Gastrocnemius medialis (tissue), 4 donors: ENCODE measurements around the gene CMIP.

Source experiments
- POLR2A ChIP-seq, 2 donors: fragments of 450-650 bp; IDR thresholded peaks; one replicate each; pipeline ENCODE4 v1.6.1; 2017; ENCODE audit warnings: antibody characterized with exemption in 2 of 2, mild to moderate bottlenecking in 2 of 2, moderate library complexity in 2 of 2
- TF ChIP-seq, protein P1 (sequence below), 5 experiments: fragments of 450-650 bp in 3 of 5; fragments of 200-600 bp in 2 of 5; sonication (generic) in 2 of 5; IDR thresholded peaks in 4 of 5; conservative IDR thresholded peaks in 1 of 5; 1 replicate in 4 of 5; 2 replicates in 1 of 5; pipeline ENCODE4 v1.5.1; 2016 to 2019; ENCODE audit warnings: antibody characterized with exemption in 5 of 5, mild to moderate bottlenecking in 3 of 5, moderate library complexity in 3 of 5

DNA sequence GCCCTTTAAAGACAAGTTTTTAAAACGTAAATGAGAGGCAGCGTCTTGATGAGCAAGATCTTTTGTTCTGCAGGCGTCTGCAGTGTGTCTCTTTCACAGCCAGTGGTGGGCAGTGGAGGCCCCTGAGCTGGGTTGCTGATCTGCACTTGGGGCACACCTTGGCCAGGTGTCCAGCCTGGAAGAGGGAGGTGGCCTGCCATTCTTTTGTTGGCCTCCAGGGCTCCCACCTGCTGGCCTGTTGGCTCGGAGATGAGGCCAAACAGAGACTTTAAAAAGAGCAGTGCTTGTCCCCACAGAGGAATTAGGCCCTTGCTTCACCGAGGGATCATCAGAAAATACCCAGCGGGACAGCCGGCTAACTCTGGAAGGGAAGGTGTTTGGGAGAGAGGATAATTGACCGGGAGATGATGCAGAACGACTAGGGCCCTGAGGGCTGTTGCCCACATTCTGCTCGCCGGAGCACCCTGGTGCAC is 188.6 kb downstream of the CMIP start:
- TF ChIP-seq, protein P1, sequence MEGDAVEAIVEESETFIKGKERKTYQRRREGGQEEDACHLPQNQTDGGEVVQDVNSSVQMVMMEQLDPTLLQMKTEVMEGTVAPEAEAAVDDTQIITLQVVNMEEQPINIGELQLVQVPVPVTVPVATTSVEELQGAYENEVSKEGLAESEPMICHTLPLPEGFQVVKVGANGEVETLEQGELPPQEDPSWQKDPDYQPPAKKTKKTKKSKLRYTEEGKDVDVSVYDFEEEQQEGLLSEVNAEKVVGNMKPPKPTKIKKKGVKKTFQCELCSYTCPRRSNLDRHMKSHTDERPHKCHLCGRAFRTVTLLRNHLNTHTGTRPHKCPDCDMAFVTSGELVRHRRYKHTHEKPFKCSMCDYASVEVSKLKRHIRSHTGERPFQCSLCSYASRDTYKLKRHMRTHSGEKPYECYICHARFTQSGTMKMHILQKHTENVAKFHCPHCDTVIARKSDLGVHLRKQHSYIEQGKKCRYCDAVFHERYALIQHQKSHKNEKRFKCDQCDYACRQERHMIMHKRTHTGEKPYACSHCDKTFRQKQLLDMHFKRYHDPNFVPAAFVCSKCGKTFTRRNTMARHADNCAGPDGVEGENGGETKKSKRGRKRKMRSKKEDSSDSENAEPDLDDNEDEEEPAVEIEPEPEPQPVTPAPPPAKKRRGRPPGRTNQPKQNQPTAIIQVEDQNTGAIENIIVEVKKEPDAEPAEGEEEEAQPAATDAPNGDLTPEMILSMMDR (IDR thresholded peaks at IDR 0.05 in 4 of 5, conservative IDR thresholded peaks at IDR 0.05 in 1 of 5): no peak
- no peak for TF ChIP-seq POLR2A (IDR thresholded peaks at IDR 0.05)
